Measurements from ENCODE around the gene ESAM. TPM values are rescaled to one million over a fixed set of nuclear protein-coding genes. Genes with fewer than 3 reads are reported as not detected.

ESAM gene
- polyA plus RNA-seq, 4 donors, result 74.9 to 87.0 (median 81.8) TPM

- no peak for DNase-seq (ENCODE audit: low read depth in 4 of 4, low spot score in 3 of 4)
These were observed 8.5 kb downstream of the ESAM start for GRCh38 chr11:124753624-124754023.

GRCh38 chr11:124753205-124753604 lies 8.9 kb downstream of the ESAM start:
- no peak for DNase-seq (ENCODE audit: low read depth in 4 of 4, low spot score in 3 of 4)

- no peak for DNase-seq (ENCODE audit: low read depth in 4 of 4, low spot score in 3 of 4)
These were observed 9.5 kb downstream of the ESAM start for GRCh38 chr11:124752471-124753102.

- no peak for DNase-seq (ENCODE audit: low read depth in 4 of 4, low spot score in 3 of 4)
These were observed 10.2 kb downstream of the ESAM start, which contains the start of gene VSIG2 for GRCh38 chr11:124751741-124752470. TSS of gene VSIG2 (minus strand) at chr11:124752255. CDS start at chr11:124752137, 118 bp downstream.

GRCh38 chr11:124751391-124751740 lies 10.7 kb downstream of the ESAM start:
- no peak for DNase-seq (ENCODE audit: low read depth in 4 of 4, low spot score in 3 of 4)

- no peak for DNase-seq (ENCODE audit: low read depth in 4 of 4, low spot score in 3 of 4)
These were observed 12.2 kb downstream of the ESAM start for GRCh38 chr11:124749912-124750311.

- no peak for DNase-seq (ENCODE audit: low read depth in 4 of 4, low spot score in 3 of 4)
These were observed 13.4 kb downstream of the ESAM start for GRCh38 chr11:124748481-124749343.

- no peak for DNase-seq (ENCODE audit: low read depth in 4 of 4, low spot score in 3 of 4)
These were observed 14.0 kb downstream of the ESAM start for GRCh38 chr11:124748100-124748418.

- DNase-seq (ENCODE audit: low read depth in 4 of 4, low spot score in 3 of 4), result no peak
These were observed 14.5 kb downstream of the ESAM start for GRCh38 chr11:124747406-124748099.

GRCh38 chr11:124746621-124747243 lies 15.4 kb downstream of the ESAM start:
- no peak for DNase-seq (ENCODE audit: low read depth in 4 of 4, low spot score in 3 of 4)

- DNase-seq (ENCODE audit: low read depth in 4 of 4, low spot score in 3 of 4), result no peak
These were observed 16.1 kb downstream of the ESAM start for GRCh38 chr11:124745835-124746620.

- DNase-seq (ENCODE audit: low read depth in 4 of 4, low spot score in 3 of 4), result no peak
These were observed 16.7 kb downstream of the ESAM start for GRCh38 chr11:124745270-124745834.

GRCh38 chr11:124743050-124743449 lies 19.0 kb downstream of the ESAM start:
- DNase-seq (ENCODE audit: low read depth in 4 of 4, low spot score in 3 of 4), result no peak

- no peak for DNase-seq (ENCODE audit: low read depth in 4 of 4, low spot score in 3 of 4)
These were observed 19.5 kb downstream of the ESAM start for GRCh38 chr11:124742555-124742954.

- DNase-seq (ENCODE audit: low read depth in 4 of 4, low spot score in 3 of 4), result no peak
These were observed 21.7 kb downstream of the ESAM start for GRCh38 chr11:124740277-124740882.

GRCh38 chr11:124739479-124740276 lies 22.4 kb downstream of the ESAM start, which contains the start of gene NRGN:
TSS of gene NRGN (plus strand) at chr11:124739942. CDS start at chr11:124740085, 143 bp downstream.
- peak; percentile 86 to 88 (median 88) for DNase-seq (ENCODE audit: low read depth in 4 of 4, low spot score in 3 of 4)

GRCh38 chr11:124738713-124739478 lies 23.2 kb downstream of the ESAM start:
- no peak for DNase-seq (ENCODE audit: low read depth in 4 of 4, low spot score in 3 of 4)

Data from right renal pelvis (tissue), 4 donors.